Breast epithelium (tissue), 3 donors: Measurements from ENCODE around the gene MTUS2.

Source experiments
- POLR2AphosphoS5 ChIP-seq, 3 donors: sonication (generic); formaldehyde crosslinking; IDR thresholded peaks; one replicate each; pipeline ENCODE4 v1.6.1; 2017; ENCODE audit warnings: antibody characterized with exemption in 3 of 3
- TF ChIP-seq, protein P1 (sequence below), 3 donors: fragments of 450-650 bp; IDR thresholded peaks; one replicate each; pipeline ENCODE4 v1.5.1; 2016 to 2017; ENCODE audit warnings: antibody characterized with exemption in 3 of 3, mild to moderate bottlenecking in 3 of 3, moderate library complexity in 3 of 3

GRCh38 chr13:29310806-29311205 lies 490.7 kb downstream of the MTUS2 start:
- TF ChIP-seq, protein P1, sequence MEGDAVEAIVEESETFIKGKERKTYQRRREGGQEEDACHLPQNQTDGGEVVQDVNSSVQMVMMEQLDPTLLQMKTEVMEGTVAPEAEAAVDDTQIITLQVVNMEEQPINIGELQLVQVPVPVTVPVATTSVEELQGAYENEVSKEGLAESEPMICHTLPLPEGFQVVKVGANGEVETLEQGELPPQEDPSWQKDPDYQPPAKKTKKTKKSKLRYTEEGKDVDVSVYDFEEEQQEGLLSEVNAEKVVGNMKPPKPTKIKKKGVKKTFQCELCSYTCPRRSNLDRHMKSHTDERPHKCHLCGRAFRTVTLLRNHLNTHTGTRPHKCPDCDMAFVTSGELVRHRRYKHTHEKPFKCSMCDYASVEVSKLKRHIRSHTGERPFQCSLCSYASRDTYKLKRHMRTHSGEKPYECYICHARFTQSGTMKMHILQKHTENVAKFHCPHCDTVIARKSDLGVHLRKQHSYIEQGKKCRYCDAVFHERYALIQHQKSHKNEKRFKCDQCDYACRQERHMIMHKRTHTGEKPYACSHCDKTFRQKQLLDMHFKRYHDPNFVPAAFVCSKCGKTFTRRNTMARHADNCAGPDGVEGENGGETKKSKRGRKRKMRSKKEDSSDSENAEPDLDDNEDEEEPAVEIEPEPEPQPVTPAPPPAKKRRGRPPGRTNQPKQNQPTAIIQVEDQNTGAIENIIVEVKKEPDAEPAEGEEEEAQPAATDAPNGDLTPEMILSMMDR (IDR thresholded peaks at IDR 0.05), result no peak
- no peak for TF ChIP-seq POLR2AphosphoS5 (IDR thresholded peaks at IDR 0.05)
